K562 (cell line): Measurements from ENCODE around the gene DCLK2.

Experiments used
- ATF7 ChIP-seq: fragments of 450-650 bp; IDR thresholded peaks from 2 replicates; pipeline ENCODE4 v1.7.1; 2014; ENCODE audit warnings: mild to moderate bottlenecking, moderate library complexity
- CTCF ChIP-seq, 3 experiments: IDR thresholded peaks in 2 of 3; conservative IDR thresholded peaks in 1 of 3; 2 replicates each; pipeline ENCODE4 v1.5.1; 2011 to 2012; ENCODE audit warnings: low read length in 3 of 3, mild to moderate bottlenecking in 3 of 3, control low read depth in 2 of 3, improper control_type of control experiment in 1 of 3, inconsistent platforms in 1 of 3, low read depth in 1 of 3, mixed read lengths in 1 of 3, moderate library complexity in 1 of 3; ENCODE audit not compliant: insufficient read depth in 2 of 3
- EGR1 ChIP-seq: fragments of 450-650 bp; conservative IDR thresholded peaks from 2 replicates; pipeline ENCODE4 v1.6.1; 2017; ENCODE audit warnings: mild to moderate bottlenecking
- EZH2 ChIP-seq: IDR thresholded peaks from 2 replicates; pipeline ENCODE4 v1.6.1; 2012; ENCODE audit warnings: low read depth, mild to moderate bottlenecking, inconsistent platforms, low read length, borderline replicate concordance
- RBM22 ChIP-seq: fragments of 200-400 bp; formaldehyde crosslinking; IDR thresholded peaks from 2 replicates; pipeline ENCODE4 v1.6.1; 2018; ENCODE audit warnings: low read length, low read depth; ENCODE audit not compliant: poor library complexity, severe bottlenecking
- TAF1 ChIP-seq: IDR thresholded peaks from 2 replicates; pipeline ENCODE4 v1.6.1; 2011; ENCODE audit warnings: mild to moderate bottlenecking, low read length, moderate library complexity; ENCODE audit not compliant: insufficient read depth, control insufficient read depth, severe bottlenecking; ENCODE audit errors: extremely low read depth
- ZFX ChIP-seq: sonication (generic); formaldehyde crosslinking; IDR thresholded peaks from 2 replicates; pipeline ENCODE4 v1.8.0; 2022; ENCODE audit warnings: mild to moderate bottlenecking, missing genetic modification reagents, moderate library complexity
- ZNF24 ChIP-seq: fragments of 450-650 bp; IDR thresholded peaks from 2 replicates; pipeline ENCODE4 v1.6.1; 2016
- TF ChIP-seq, protein P1 (sequence below): sonication (generic); formaldehyde crosslinking; IDR thresholded peaks from 2 replicates; pipeline ENCODE4 v1.8.1; 2023; ENCODE audit warnings: mild to moderate bottlenecking, missing genetic modification reagents

- TF ChIP-seq RBM22 (no peak), ATF7 (no peak), ZFX (CRISPR knock-in tag) (no peak), CTCF (IDR thresholded peaks at IDR 0.05 in 2 of 3, conservative IDR thresholded peaks at IDR 0.05 in 1 of 3; ENCODE audit: insufficient read depth in 2 of 3, low read depth in 1 of 3, low read length in 3 of 3) (no peak), ZNF24 (no peak), TAF1 (no peak), EZH2 (no peak), EGR1 (no peak)
- TF ChIP-seq, protein P1, sequence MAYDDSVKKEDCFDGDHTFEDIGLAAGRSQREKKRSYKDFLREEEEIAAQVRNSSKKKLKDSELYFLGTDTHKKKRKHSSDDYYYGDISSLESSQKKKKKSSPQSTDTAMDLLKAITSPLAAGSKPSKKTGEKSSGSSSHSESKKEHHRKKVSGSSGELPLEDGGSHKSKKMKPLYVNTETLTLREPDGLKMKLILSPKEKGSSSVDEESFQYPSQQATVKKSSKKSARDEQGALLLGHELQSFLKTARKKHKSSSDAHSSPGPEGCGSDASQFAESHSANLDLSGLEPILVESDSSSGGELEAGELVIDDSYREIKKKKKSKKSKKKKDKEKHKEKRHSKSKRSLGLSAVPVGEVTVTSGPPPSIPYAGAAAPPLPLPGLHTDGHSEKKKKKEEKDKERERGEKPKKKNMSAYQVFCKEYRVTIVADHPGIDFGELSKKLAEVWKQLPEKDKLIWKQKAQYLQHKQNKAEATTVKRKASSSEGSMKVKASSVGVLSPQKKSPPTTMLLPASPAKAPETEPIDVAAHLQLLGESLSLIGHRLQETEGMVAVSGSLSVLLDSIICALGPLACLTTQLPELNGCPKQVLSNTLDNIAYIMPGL (CRISPR knock-in tag): no peak
Measured at GRCh38 chr4:150072471-150072870, 5.8 kb upstream of the DCLK2 start.
